GM18858 (cell line): ENCODE results near the gene MIR17HG.

Experiments used
- ATAC-seq: cut with Tn5 transposase; IDR thresholded peaks from one replicate; pipeline ENCODE4 v1.9.1; 2021; ENCODE audit not compliant: unreplicated experiment

The MIR17HG gene

DNA sequence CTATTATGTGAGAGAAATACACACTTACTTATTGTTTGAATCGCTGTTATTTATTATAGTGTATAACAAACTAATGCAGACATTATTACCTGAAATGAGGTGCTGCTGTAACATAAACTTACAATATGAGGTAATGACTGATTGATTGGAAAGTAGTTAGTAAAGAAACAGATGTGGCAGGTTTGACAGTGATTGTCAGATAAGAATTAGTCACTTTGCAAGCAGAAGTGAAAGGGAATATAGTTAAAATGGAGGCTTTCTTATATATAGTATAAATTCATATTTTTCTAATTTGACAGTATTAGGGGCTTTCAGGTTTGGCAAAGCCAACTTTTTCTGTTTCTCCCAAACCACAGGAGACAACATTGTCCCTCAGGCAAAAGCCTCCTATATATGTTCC lies 20.6 kb downstream of the MIR17HG start:
- peak; percentile 38 for ATAC-seq

DNA sequence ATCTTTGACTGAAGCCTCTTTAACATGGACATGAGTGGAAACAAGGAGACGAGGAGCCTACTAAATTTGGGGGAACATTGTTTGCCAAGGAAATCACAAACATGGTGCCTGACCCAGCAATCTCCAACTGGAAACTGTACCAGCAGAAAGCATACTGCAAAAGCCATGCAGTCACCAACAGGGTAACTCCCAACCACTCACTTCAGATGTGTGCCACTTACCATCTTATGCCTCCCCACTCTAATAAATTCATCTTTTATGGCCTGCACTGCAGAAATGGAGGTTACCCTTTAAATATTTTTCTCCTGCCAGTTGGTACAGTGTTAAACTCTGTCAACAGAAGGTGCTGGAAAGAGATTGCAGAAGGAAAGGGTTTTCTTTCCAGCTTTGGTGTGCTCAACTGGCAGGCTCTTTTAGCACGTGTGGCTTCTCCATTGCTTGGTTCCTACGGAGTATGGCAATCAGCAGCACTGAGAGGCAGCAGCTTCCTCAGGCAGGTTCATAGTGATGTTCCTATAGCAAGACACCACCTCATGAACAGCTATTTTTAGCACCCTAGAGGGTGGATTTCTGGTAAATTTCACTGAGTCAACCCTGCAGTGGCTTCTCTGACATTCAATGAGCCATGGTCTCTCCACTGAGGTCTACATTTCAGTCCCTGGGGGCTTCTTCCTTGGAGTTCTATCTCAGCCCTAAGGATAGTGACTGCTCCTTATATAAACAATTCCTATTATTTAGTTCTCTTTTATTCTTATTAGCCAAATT lies 21.4 kb downstream of the MIR17HG start:
- peak; percentile 28 for ATAC-seq

GRCh38 chr13:91369441-91369831 lies 21.9 kb downstream of the MIR17HG start:
- peak; percentile 31 for ATAC-seq

DNA sequence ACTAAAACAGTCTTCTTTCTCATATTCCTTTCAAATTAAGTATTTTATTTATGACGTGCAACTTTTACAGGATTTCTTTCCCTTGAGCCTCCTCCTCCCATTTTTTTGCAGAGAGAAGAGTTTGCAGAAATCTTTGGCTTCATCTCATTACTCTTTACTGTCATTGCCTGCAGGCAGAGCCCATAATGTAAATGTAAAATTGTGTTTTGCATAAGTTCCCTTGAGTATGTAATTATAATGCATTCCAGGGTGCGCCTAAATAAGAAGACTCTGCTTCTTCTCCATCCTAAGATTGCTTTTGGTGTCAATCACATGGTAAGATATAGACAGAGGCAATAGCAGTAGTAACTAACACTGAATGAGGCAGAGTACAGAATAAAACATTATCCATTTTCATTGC lies 23.0 kb downstream of the MIR17HG start:
- ATAC-seq, result no peak

DNA sequence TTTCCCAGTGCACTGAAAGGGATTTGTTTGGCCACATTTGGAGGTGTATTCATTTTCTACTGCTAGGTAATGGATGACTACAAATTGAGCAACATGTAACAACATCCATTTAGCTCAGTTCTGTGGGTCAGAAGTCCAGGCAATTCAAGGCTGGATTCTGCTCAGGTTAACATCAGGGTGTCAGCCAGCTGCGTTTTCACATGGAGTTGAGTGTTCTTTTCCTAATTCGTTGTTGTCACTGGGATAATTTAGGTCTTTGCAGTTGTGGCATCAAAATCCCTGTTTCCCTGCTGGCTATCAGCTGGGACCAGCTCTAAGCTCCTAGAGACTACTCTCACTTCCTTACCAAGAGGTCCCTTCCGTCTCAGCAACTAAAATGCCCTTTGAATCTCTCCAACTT lies 25.4 kb downstream of the MIR17HG start:
- ATAC-seq, result no peak

DNA sequence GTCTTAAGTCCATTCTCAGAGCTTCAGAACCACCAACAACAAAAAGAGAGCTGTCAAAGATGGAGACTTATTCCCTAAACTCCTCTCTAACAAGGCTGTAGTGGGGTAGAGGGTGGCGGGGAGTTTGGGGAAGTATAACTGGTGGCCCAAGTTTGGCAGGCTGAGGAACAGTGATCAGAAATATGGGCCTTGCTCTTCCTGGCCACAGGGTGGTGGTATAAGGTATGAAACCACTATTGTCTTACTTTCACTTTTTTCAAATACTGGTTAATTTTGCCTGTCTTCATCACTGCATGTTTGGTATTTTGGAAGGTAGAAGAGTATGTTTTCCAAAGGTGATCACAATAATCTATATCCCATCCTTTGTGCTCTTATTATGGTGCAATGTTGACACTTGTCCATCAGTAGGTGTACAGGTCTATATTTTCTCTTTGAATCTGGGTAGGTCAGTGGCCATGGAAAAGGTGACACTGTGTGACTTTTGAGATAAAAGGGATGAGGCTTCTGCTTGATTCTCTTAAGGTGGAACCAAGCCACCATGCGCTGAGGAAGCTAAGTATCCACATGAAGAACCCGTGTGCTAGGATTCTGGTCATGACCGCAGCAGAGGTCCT lies 27.7 kb downstream of the MIR17HG start:
- peak; percentile 97 for ATAC-seq

- ATAC-seq, result no peak
Observed at GRCh38 chr13:91381371-91381770, 33.9 kb downstream of the MIR17HG start.

GRCh38 chr13:91383836-91384235 lies 36.3 kb downstream of the MIR17HG start:
- ATAC-seq, result no peak

- ATAC-seq, result no peak
Observed at GRCh38 chr13:91384896-91385295, 37.4 kb downstream of the MIR17HG start.

- no peak for ATAC-seq
Observed at GRCh38 chr13:91389186-91389585, 41.7 kb downstream of the MIR17HG start.

DNA sequence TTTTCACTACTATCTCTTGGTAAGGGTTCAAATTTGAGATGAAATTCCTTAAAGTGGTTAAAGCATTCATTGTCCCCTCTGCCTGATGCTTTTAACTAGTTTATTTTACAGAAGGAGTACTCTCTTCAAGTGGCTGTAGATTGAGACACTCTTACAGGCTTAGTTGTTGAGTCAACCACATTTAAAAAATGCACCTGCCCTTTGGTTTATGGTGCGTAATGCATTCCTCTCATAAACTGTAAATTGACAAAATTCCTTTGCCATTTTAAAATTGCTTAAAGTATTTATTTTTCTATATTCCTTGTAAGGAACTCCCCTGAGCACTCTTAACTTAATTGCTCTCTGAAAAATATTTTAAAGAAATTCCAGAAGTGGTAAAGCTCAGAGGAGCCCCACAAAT lies 50.1 kb downstream of the MIR17HG start:
- ATAC-seq, result no peak

DNA sequence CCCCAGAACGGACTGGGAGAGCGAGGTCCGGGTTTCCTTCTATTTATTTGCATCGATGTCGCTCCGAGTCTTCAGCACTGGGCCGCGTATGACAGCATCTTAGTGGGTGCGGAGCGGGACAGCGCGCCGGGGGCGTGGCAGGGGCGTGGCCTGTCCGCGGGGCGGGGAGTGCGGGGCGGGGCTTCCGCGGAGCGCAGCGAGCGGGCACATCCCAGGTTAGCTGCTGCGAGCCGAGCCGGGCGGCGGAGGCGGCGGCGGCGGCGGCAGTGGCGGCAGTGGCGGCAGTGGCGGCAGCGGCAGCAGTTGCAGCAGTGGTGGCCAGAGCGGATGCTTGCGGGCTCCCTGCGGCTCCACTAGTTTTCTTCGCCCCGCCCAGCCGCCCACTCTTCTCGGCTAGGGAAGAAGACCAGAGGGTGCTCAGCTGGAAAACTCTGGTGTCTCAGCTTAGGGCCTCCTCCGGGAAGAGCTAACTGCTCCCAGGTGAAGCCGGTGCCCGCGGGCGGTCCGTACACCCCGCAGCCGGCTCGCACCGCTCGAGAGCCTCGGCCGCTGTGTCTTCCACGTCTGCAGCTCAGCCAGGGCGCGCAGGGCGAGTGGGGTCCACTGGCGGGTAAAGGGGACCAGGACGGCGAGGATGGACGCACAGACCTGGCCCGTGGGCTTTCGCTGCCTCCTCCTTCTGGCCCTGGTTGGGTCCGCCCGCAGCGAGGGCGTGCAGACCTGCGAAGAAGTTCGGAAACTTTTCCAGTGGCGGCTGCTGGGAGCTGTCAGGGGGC lies 51.1 kb downstream of the MIR17HG start, which contains the start of gene GPC5:
TSS of gene GPC5 (plus strand) at position 209 of the 776 bp plus-strand sequence.
- ATAC-seq, result peak; percentile 93

GRCh38 chr13:91399189-91400062 lies 51.9 kb downstream of the MIR17HG start:
- ATAC-seq, result no peak

- no peak for ATAC-seq
Observed at GRCh38 chr13:91400063-91400399, 52.5 kb downstream of the MIR17HG start.

DNA sequence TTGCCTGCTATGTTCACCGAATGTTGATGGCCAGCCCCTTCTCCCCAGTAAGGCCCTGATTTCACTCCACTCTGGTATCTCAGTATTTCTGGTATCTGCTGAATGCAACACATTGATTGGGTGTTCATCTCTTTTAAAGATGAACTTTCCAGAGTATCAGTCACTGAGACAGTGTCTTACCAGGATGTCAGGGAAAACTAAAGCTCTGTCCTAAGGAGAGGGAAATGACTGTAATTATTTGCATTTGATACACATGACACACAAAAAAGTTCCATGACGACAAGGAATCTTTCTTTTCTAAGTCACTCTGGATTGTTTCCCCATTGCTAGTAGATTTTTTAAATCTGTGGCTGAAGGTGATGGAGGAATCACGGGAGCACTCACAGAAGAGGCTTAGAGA lies 53.2 kb downstream of the MIR17HG start:
- ATAC-seq, result no peak

DNA sequence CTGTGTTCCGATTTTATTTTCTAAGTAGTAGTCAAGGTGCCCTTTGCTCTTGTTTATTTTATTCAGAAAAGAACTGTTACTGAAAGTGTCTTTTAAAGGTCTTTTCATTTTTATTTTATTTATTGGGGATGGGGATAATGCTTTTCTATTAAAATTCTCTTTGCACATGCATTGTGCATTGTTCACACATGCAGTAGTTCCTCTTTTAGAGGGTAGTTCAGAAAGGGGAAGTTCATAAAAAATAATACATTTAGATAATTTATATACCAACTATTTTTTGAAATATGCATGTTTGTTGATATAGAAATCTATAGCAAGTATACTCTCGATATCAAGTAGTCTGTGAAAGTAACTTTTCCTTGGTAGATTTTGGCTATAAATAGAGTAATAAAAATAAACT lies 54.4 kb downstream of the MIR17HG start:
- ATAC-seq, result no peak
